ENCODE data around the gene TIMM50. TPM values are rescaled to one million over a fixed set of nuclear protein-coding genes. Genes with fewer than 3 reads are reported as not detected.

TIMM50 gene
- total RNA-seq, 1 donor from 2014 or later = 40.9 TPM

- peak; percentile 96 to 98 for DNase-seq (ENCODE audit: low read depth in 2 of 2)
These were observed 51.8 kb downstream of the TIMM50 start, which contains the start of gene EID2B for GRCh38 chr19:39532233-39533002. TSS of gene EID2B (minus strand) at chr19:39532852. CDS start at chr19:39532802, 50 bp downstream.

GRCh38 chr19:39533003-39533512 is 52.4 kb downstream of the TIMM50 start:
- DNase-seq (ENCODE audit: low read depth in 2 of 2) = no peak

GRCh38 chr19:39533791-39534190 is 53.2 kb downstream of the TIMM50 start:
- no peak for DNase-seq (ENCODE audit: low read depth in 2 of 2)

- peak in 1 of 2 donors; percentile 38 for DNase-seq (ENCODE audit: low read depth in 2 of 2)
These were observed 58.5 kb downstream of the TIMM50 start for GRCh38 chr19:39539165-39539517.

- peak; percentile 96 to 97 for DNase-seq (ENCODE audit: low read depth in 2 of 2)
These were observed 59.1 kb downstream of the TIMM50 start, which contains the start of gene EID2 for GRCh38 chr19:39539518-39540332. TSS of gene EID2 (minus strand) at chr19:39540161. CDS start at chr19:39540079, 82 bp downstream.

GRCh38 chr19:39540333-39540673 is 59.7 kb downstream of the TIMM50 start:
- DNase-seq (ENCODE audit: low read depth in 2 of 2) = no peak

Other genes with a start within 250 kb of the TIMM50 start
- gene IFNL3, start 235.8 kb upstream of the TIMM50 start, total RNA-seq = not detected in 2 replicates
- not detected in 2 replicates for gene IFNL4, start 232.0 kb upstream of the TIMM50 start, total RNA-seq
- not detected in 2 replicates for gene IFNL2, start 212.4 kb upstream of the TIMM50 start, total RNA-seq
- not detected in 2 replicates for gene IFNL1, start 184.4 kb upstream of the TIMM50 start, total RNA-seq
- 0.44 and 0.60 TPM in 2 replicates for gene LRFN1, start 160.0 kb upstream of the TIMM50 start, total RNA-seq
- gene GMFG, start 144.8 kb upstream of the TIMM50 start, total RNA-seq = 173 and 220 TPM in 2 replicates
- gene SAMD4B, start 138.4 kb upstream of the TIMM50 start, total RNA-seq = 20.7 and 21.8 TPM in 2 replicates
- 20.5 and 23.6 TPM in 2 replicates for gene PAF1, start 89.7 kb upstream of the TIMM50 start, total RNA-seq
- 11.1 and 13.5 TPM in 2 replicates for gene MED29, start 89.5 kb upstream of the TIMM50 start, total RNA-seq
- gene ZFP36, start 74.0 kb upstream of the TIMM50 start, total RNA-seq = 0.44 and 4.0 TPM in 2 replicates
- gene PLEKHG2, start 68.2 kb upstream of the TIMM50 start, total RNA-seq = 10.1 and 10.5 TPM in 2 replicates
- gene RPS16, start 44.9 kb upstream of the TIMM50 start, total RNA-seq = 200 and 211 TPM in 2 replicates
- 26.6 and 39.3 TPM in 2 replicates for gene SUPT5H, start 35.3 kb upstream of the TIMM50 start, total RNA-seq
- gene DLL3, start 18.1 kb downstream of the TIMM50 start, total RNA-seq = under 0.01 and 0.22 TPM in 2 replicates
- gene SELENOV, start 34.3 kb downstream of the TIMM50 start, total RNA-seq = not detected in 2 replicates
- gene EID2B, start 52.0 kb downstream of the TIMM50 start, total RNA-seq = 2.0 and 2.4 TPM in 2 replicates
- gene EID2, start 59.3 kb downstream of the TIMM50 start, total RNA-seq = 12.9 and 14.3 TPM in 2 replicates
- gene LGALS13, start 121.7 kb downstream of the TIMM50 start, total RNA-seq = not detected in 2 replicates
- gene LGALS16, start 175.1 kb downstream of the TIMM50 start, total RNA-seq = not detected in 2 replicates
- gene LGALS14, start 223.6 kb downstream of the TIMM50 start, total RNA-seq = not detected in 2 replicates

Measured in lung microvascular endothelial cell (primary cell).